DND-41 (cell line): ENCODE measurements around the gene MIGA2.
A peak's percentile ranks its signal among the peaks of the same experiment; 100 is the strongest.

Experiments
- ATAC-seq: fragments of 200-7000 bp; cut with Tn5 transposase; 3 replicates; pipeline ENCODE4 v1.9.1; 2021; ENCODE audit warnings: low read depth; ENCODE audit not compliant: insufficient read depth
- DNase-seq: peaks from one replicate; pipeline ENCODE4 v3.0.0-alpha.2; 2020
- H2AFZ ChIP-seq: 2 replicates; pipeline ENCODE4 v1.6.0; 2012; ENCODE audit warnings: low read depth, low read length
- H3K27ac ChIP-seq: 2 replicates; pipeline ENCODE4 v1.5.1; 2012; ENCODE audit warnings: low read length, inconsistent platforms
- H3K27me3 ChIP-seq: fragments of 200-600 bp; sonication (generic); 2 replicates; pipeline ENCODE4 v1.6.0; 2012; ENCODE audit warnings: low read length, mild to moderate bottlenecking, inconsistent platforms; ENCODE audit not compliant: insufficient read depth, poor library complexity
- H3K36me3 ChIP-seq: 2 replicates; pipeline ENCODE4 v1.5.1; 2012; ENCODE audit warnings: low read length, inconsistent platforms; ENCODE audit not compliant: insufficient read depth
- H3K4me1 ChIP-seq: 2 replicates; pipeline ENCODE4 v1.5.1; 2012; ENCODE audit warnings: mild to moderate bottlenecking, low read length; ENCODE audit not compliant: insufficient read depth
- H3K4me2 ChIP-seq: 2 replicates; pipeline ENCODE4 v1.6.0; 2012; ENCODE audit warnings: mild to moderate bottlenecking, moderate library complexity, low read length, inconsistent platforms; ENCODE audit not compliant: insufficient read depth
- H3K4me3 ChIP-seq, 2 experiments: fragments of 200-600 bp in 1 of 2; shearing (Covaris generic) in 1 of 2; 2 replicates each; pipeline ENCODE4 v1.5.1; 2012 to 2016; ENCODE audit warnings: inconsistent platforms in 2 of 2, low read length in 2 of 2, mild to moderate bottlenecking in 2 of 2, low read depth in 1 of 2, moderate library complexity in 1 of 2
- H3K79me2 ChIP-seq: 2 replicates; pipeline ENCODE4 v1.6.0; 2012; ENCODE audit warnings: low read length, inconsistent platforms; ENCODE audit not compliant: insufficient read depth
- H3K9ac ChIP-seq: 2 replicates; pipeline ENCODE4 v1.6.0; 2012; ENCODE audit warnings: low read depth, mild to moderate bottlenecking, inconsistent platforms, low read length, moderate library complexity
- H3K9me3 ChIP-seq: 2 replicates; pipeline ENCODE4 v1.5.1; 2012; ENCODE audit warnings: low read length, moderate library complexity, mild to moderate bottlenecking, inconsistent platforms; ENCODE audit not compliant: insufficient read depth, severe bottlenecking
- H4K20me1 ChIP-seq: 2 replicates; pipeline ENCODE4 v1.6.0; 2012; ENCODE audit warnings: low read length; ENCODE audit not compliant: insufficient read depth
- EZH2 ChIP-seq: IDR thresholded peaks from 3 replicates; pipeline ENCODE4 v1.6.1; 2012; ENCODE audit warnings: borderline replicate concordance, low read depth, mild to moderate bottlenecking, moderate library complexity, low read length, inconsistent platforms; ENCODE audit not compliant: severe bottlenecking
- TF ChIP-seq, protein P1 (sequence below): IDR thresholded peaks from 2 replicates; pipeline ENCODE4 v1.5.1; 2012; ENCODE audit warnings: borderline replicate concordance, low read length, moderate library complexity, mild to moderate bottlenecking; ENCODE audit not compliant: poor library complexity, severe bottlenecking; ENCODE audit errors: extremely low read depth

Gene MIGA2

DNA sequence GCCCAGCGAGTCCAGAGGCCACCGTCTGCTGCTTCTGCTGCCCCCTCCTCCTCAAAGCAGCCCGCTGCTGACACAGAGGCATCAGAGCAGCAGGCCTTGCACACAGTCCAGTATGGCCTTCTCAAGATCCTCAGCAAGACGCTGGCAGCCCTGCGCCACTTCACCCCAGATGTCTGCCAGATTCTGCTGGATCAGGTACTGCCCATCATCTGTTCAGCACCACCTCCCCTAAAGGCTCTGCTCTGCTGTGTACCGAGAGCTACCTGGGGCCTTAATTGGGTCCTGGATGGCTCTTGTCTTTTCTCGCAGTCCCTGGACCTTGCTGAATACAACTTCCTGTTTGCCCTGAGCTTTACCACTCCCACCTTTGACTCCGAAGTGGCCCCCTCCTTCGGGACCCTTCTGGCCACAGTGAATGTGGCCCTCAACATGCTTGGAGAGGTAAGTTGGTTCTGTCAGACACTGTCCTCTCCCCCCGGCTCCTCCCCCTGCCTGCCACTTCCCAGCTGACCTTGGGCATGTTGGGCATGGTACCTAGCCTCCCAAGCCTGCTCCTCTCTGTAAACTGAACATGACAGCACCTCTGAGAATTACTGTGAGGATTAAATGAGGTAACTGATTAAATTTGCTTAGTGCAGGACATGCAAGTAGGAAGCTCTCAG is 31.0 kb upstream of the MIGA2 start:
- no peak overlapping the region for H2AFZ ChIP-seq
- DNase-seq = no peak
- H3K4me1 ChIP-seq = no peaks in the 10 kb centered on the region

DNA sequence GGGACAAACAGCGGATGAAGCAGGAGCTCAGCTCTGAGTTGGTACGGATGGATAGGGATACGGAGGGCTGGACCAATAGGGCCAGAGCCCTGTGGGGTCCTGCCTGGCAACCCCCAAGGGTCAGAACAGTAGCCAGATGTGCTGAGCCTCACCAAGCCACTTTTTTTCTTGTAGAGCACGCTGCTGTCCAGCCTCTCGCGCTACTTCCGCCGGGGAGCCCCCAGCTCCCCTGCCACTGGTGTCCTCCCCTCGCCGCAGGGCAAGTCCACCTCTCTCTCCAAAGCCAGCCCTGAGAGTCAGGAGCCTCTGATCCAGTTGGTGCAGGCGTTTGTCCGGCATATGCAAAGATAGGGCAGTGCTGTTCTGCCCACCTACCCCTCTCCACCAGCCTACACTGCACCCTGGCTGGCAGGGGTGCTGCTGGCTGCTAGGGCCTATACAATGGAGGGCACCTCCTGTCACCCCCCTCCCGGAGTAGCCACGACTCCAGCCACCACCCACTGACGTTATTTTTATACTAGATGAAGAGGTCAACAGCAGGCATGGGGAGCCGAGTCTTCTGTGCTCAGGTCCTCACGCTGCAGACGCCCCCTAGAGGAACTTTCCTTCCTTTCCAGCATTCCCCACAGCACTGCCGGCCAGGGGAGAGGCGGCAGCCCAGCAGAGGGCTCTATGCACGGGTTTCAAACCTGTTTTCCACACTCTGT is 29.9 kb upstream of the MIGA2 start:
- Histone ChIP-seq H3K9me3 (no peaks in the 10 kb centered on the region), H3K36me3 (peaks cover 86% of the 10 kb centered on the region), H3K4me1 (no peaks in the 10 kb centered on the region), H2AFZ (no peak overlapping the region), H3K4me2 (no peak overlapping the region), H3K79me2 (no peaks in the 10 kb centered on the region), H3K27ac (no peak overlapping the region), H3K9ac (no peak overlapping the region), H3K4me3 (no peak overlapping the region), H3K27me3 (no peaks in the 10 kb centered on the region), H4K20me1 (peaks cover 7% of the 10 kb centered on the region)
- TF ChIP-seq EZH2 = no peak
- TF ChIP-seq, protein P1, sequence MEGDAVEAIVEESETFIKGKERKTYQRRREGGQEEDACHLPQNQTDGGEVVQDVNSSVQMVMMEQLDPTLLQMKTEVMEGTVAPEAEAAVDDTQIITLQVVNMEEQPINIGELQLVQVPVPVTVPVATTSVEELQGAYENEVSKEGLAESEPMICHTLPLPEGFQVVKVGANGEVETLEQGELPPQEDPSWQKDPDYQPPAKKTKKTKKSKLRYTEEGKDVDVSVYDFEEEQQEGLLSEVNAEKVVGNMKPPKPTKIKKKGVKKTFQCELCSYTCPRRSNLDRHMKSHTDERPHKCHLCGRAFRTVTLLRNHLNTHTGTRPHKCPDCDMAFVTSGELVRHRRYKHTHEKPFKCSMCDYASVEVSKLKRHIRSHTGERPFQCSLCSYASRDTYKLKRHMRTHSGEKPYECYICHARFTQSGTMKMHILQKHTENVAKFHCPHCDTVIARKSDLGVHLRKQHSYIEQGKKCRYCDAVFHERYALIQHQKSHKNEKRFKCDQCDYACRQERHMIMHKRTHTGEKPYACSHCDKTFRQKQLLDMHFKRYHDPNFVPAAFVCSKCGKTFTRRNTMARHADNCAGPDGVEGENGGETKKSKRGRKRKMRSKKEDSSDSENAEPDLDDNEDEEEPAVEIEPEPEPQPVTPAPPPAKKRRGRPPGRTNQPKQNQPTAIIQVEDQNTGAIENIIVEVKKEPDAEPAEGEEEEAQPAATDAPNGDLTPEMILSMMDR = peak; percentile 79
- DNase-seq (peak; percentile 59), ATAC-seq (peak; percentile 79)

More for the DNA sequence above, 31.0 kb upstream of the MIGA2 start:
- no peaks in the 10 kb centered on the region for H3K79me2 ChIP-seq
- H3K9me3 ChIP-seq = no peaks in the 10 kb centered on the region
- TF ChIP-seq EZH2 = no peak
- TF ChIP-seq, protein P1 = no peak
- no peak overlapping the region for H3K4me3 ChIP-seq
- H3K4me2 ChIP-seq = no peak overlapping the region
- no peak overlapping the region for H3K9ac ChIP-seq
- no peak overlapping the region for H3K27ac ChIP-seq
- no peak for ATAC-seq
- H3K27me3 ChIP-seq = no peaks in the 10 kb centered on the region
- peaks cover 84% of the 10 kb centered on the region for H3K36me3 ChIP-seq
- peaks cover 7% of the 10 kb centered on the region for H4K20me1 ChIP-seq

DNA sequence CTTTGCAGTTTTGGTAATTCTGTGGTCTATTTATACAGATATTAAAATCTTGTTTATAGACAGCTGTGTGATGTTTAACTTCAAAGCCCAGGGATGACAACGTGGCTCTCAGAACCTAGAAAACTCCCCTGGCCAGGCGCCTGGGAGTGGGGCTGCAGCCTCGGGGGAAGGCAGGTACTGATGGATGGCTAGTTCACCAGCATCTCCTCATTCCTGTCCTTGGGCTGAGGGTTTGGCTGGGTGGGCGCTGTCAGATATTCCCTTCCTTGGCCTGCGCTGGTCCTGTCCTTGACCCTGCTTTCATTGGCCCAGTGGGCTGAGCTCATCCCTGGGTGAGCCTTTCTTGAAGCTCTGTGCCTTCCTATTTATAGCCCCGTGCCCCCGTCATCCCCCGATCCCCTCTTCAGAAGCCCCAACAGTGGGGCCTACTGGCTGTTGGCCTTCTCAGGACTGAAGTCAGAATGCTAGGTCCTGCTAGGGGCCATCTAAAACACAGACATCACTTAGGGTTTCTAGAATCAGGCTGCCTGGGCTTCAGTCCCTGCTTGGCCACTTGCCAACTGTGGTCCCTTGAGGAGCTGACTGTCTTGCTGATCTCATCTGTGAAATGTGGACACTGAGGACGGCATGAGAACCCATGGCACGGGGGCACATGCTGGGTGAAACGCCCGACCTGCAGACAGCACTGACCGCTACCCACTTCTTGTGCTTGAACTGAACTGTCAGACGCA is 29.2 kb upstream of the MIGA2 start:
- Histone ChIP-seq H4K20me1 (peaks cover 7% of the 10 kb centered on the region), H2AFZ (no peak overlapping the region), H3K27ac (no peak overlapping the region), H3K4me1 (no peaks in the 10 kb centered on the region), H3K36me3 (peaks cover 84% of the 10 kb centered on the region), H3K79me2 (no peaks in the 10 kb centered on the region), H3K4me2 (no peak overlapping the region), H3K4me3 (no peak overlapping the region), H3K9me3 (no peaks in the 10 kb centered on the region), H3K27me3 (no peaks in the 10 kb centered on the region), H3K9ac (no peak overlapping the region)
- TF ChIP-seq, protein P1 = no peak
- no peak for TF ChIP-seq EZH2
- no peak for ATAC-seq
- no peak for DNase-seq
